ENCODE results near the gene PRORP. TPM values are rescaled to one million over a fixed set of nuclear protein-coding genes. Genes with fewer than 3 reads are reported as not detected.
"Not testable (repeated sequence)": the region's sequence is repeated elsewhere in the genome, so short reads cannot be mapped to it uniquely, and the experiment has no call there.

Gene PRORP
- polyA plus RNA-seq: 31.5 TPM

GRCh38 chr14:35121887-35122695 lies at the start of gene PRORP, which contains the start of gene PPP2R3C:
PRORP (plus strand) TSS chr14:35122552; CDS start chr14:35123246, 694 bp downstream.
PPP2R3C (minus strand) TSS chr14:35121990; CDS start chr14:35121959, 31 bp downstream.
- H3K9me3 Mint-ChIP-seq: no peaks in the 10 kb centered on the region
- peaks cover 4% of the 10 kb centered on the region for H3K36me3 Mint-ChIP-seq
- H3K27me3 Mint-ChIP-seq: no peaks in the 10 kb centered on the region
- H3K27ac Mint-ChIP-seq: peak within 1 kb of the TSS; percentile 96 to 100 (median 100)
- peaks cover 24 to 42% (median 25%) of the 10 kb centered on the region in 3 donors for H3K4me1 Mint-ChIP-seq
- peak within 1 kb of the TSS; percentile 91 to 100 (median 98) for H3K4me3 Mint-ChIP-seq

- no peaks in the 10 kb centered on the region for H3K9me3 Mint-ChIP-seq
- H3K27me3 Mint-ChIP-seq: no peaks in the 10 kb centered on the region
- no peak overlapping the region for H3K4me3 Mint-ChIP-seq
- H3K4me1 Mint-ChIP-seq: peaks cover 0 to 3% (median 0%) of the 10 kb centered on the region in 3 donors
- no peak overlapping the region for H3K27ac Mint-ChIP-seq
- H3K36me3 Mint-ChIP-seq: peaks cover 6% of the 10 kb centered on the region
These were observed 48.9 kb upstream of the PRORP start for GRCh38 chr14:35073486-35073885.

GRCh38 chr14:35078082-35078481 lies 44.3 kb upstream of the PRORP start:
- Mint-ChIP-seq H3K4me1 (no peaks in the 10 kb centered on the region), H3K9me3 (no peaks in the 10 kb centered on the region), H3K27ac (no peak overlapping the region), H3K4me3 (no peak overlapping the region), H3K27me3 (no peaks in the 10 kb centered on the region), H3K36me3 (peaks cover 2% of the 10 kb centered on the region)

GRCh38 chr14:35079742-35080141 lies 42.6 kb upstream of the PRORP start:
- Mint-ChIP-seq H3K27me3 (no peaks in the 10 kb centered on the region), H3K9me3 (no peaks in the 10 kb centered on the region), H3K36me3 (peaks cover 7% of the 10 kb centered on the region), H3K4me3 (no peak overlapping the region), H3K4me1 (peaks cover 0 to 1% (median 0%) of the 10 kb centered on the region in 3 donors), H3K27ac (no peak overlapping the region)

GRCh38 chr14:35083530-35084150 lies 38.7 kb upstream of the PRORP start:
- H3K4me1 Mint-ChIP-seq: peaks cover 0 to 1% (median 0%) of the 10 kb centered on the region in 3 donors
- H3K27me3 Mint-ChIP-seq: no peaks in the 10 kb centered on the region
- H3K36me3 Mint-ChIP-seq: peaks cover 17% of the 10 kb centered on the region
- no peaks in the 10 kb centered on the region for H3K9me3 Mint-ChIP-seq
- H3K27ac Mint-ChIP-seq: peak overlapping the region in 1 of 3 donors; percentile 39
- H3K4me3 Mint-ChIP-seq: no peak overlapping the region

- Mint-ChIP-seq H3K27ac (peak overlapping the region in 1 of 3 donors; percentile 4), H3K36me3 (peaks cover 17% of the 10 kb centered on the region), H3K4me1 (peaks cover 0 to 1% (median 0%) of the 10 kb centered on the region in 3 donors)
These were observed 36.9 kb upstream of the PRORP start for GRCh38 chr14:35085441-35085840.

GRCh38 chr14:35088514-35088913 lies 33.8 kb upstream of the PRORP start:
- Mint-ChIP-seq H3K36me3 (peaks cover 15% of the 10 kb centered on the region), H3K27ac (no peak overlapping the region), H3K4me1 (no peaks in the 10 kb centered on the region), H3K9me3 (no peaks in the 10 kb centered on the region), H3K27me3 (no peaks in the 10 kb centered on the region), H3K4me3 (no peak overlapping the region)

More at GRCh38 chr14:35085441-35085840, 36.9 kb upstream of the PRORP start:
- H3K4me3 Mint-ChIP-seq: no peak overlapping the region
- H3K27me3 Mint-ChIP-seq: no peaks in the 10 kb centered on the region
- H3K9me3 Mint-ChIP-seq: no peaks in the 10 kb centered on the region

- not testable (repeated sequence) for H3K9me3 Mint-ChIP-seq, H3K27me3 Mint-ChIP-seq, H3K27ac Mint-ChIP-seq, H3K4me1 Mint-ChIP-seq, H3K36me3 Mint-ChIP-seq, H3K4me3 Mint-ChIP-seq
These were observed 27.7 kb upstream of the PRORP start for GRCh38 chr14:35094645-35095044.

- Mint-ChIP-seq H3K4me1 (no peaks in the 10 kb centered on the region), H3K27me3 (no peaks in the 10 kb centered on the region), H3K9me3 (no peaks in the 10 kb centered on the region), H3K27ac (no peak overlapping the region), H3K36me3 (peaks cover 8% of the 10 kb centered on the region), H3K4me3 (no peak overlapping the region)
These were observed 14.5 kb upstream of the PRORP start for GRCh38 chr14:35107866-35108265.

- H3K9me3 Mint-ChIP-seq: no peaks in the 10 kb centered on the region
- H3K27me3 Mint-ChIP-seq: no peaks in the 10 kb centered on the region
- peak overlapping the region in 1 of 4 donors; percentile 33 for H3K4me3 Mint-ChIP-seq
- H3K36me3 Mint-ChIP-seq: peaks cover 15% of the 10 kb centered on the region
- peaks cover 0 to 12% (median 11%) of the 10 kb centered on the region in 3 donors for H3K4me1 Mint-ChIP-seq
- no peak overlapping the region for H3K27ac Mint-ChIP-seq
These were observed 9.7 kb upstream of the PRORP start for GRCh38 chr14:35112641-35113040.

- no peak overlapping the region for H3K27ac Mint-ChIP-seq
- H3K27me3 Mint-ChIP-seq: no peaks in the 10 kb centered on the region
- peaks cover 4 to 16% (median 14%) of the 10 kb centered on the region in 3 donors for H3K4me1 Mint-ChIP-seq
- H3K36me3 Mint-ChIP-seq: peaks cover 15% of the 10 kb centered on the region
- no peak overlapping the region for H3K4me3 Mint-ChIP-seq
- H3K9me3 Mint-ChIP-seq: no peaks in the 10 kb centered on the region
These were observed 8.9 kb upstream of the PRORP start for GRCh38 chr14:35113308-35113950.

- H3K36me3 Mint-ChIP-seq: peaks cover 15% of the 10 kb centered on the region
- no peaks in the 10 kb centered on the region for H3K27me3 Mint-ChIP-seq
- H3K27ac Mint-ChIP-seq: peak overlapping the region in 1 of 3 donors; percentile 74
- H3K4me3 Mint-ChIP-seq: no peak overlapping the region
- peaks cover 6 to 20% (median 14%) of the 10 kb centered on the region in 3 donors for H3K4me1 Mint-ChIP-seq
- H3K9me3 Mint-ChIP-seq: no peaks in the 10 kb centered on the region
These were observed 8.3 kb upstream of the PRORP start for GRCh38 chr14:35114036-35114435.

- Mint-ChIP-seq H3K4me1 (peaks cover 9 to 28% (median 14%) of the 10 kb centered on the region in 3 donors), H3K4me3 (no peak overlapping the region), H3K27ac (no peak overlapping the region), H3K36me3 (peaks cover 16% of the 10 kb centered on the region), H3K27me3 (no peaks in the 10 kb centered on the region), H3K9me3 (no peaks in the 10 kb centered on the region)
These were observed 6.1 kb upstream of the PRORP start for GRCh38 chr14:35116242-35116641.

- peaks cover 9 to 28% (median 14%) of the 10 kb centered on the region in 3 donors for H3K4me1 Mint-ChIP-seq
- no peaks in the 10 kb centered on the region for H3K27me3 Mint-ChIP-seq
- H3K27ac Mint-ChIP-seq: peak overlapping the region in 1 of 3 donors; percentile 11
- H3K9me3 Mint-ChIP-seq: no peaks in the 10 kb centered on the region
- peaks cover 12% of the 10 kb centered on the region for H3K36me3 Mint-ChIP-seq
- peak overlapping the region in 1 of 4 donors; percentile 21 for H3K4me3 Mint-ChIP-seq
These were observed 5.2 kb upstream of the PRORP start for GRCh38 chr14:35117112-35117511.
